ENCODE measurements around the gene RSPO3. TPM values are rescaled to one million over a fixed set of nuclear protein-coding genes. Genes with fewer than 3 reads are reported as not detected.

Gene RSPO3
- total and polyA plus RNA-seq, 2 of the 4 experiments (the other 2 are of a cell fraction), result not detected

DNA sequence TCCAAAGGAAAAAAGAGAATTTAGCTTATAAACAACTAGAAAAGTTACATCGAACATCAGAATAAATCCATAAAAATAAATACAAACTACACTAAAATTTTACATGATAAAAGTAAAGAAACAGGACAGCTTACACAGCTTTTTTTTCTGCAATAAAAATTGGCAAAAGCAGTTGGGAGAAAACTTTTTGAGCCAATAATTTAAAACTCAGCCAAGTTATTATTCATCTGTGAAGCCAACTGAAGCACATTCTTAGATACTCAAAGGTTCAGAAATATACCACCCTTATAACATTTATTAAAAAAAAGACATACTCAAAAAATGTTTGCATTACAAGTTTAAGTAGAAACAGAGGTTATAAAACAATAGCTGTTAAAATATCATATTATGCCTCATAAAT, 23.7 kb upstream of the RSPO3 start:
- no peak overlapping the region for H2AFZ ChIP-seq (replicated peaks; ENCODE audit: low read length, poor library complexity)
- CTCF ChIA-PET, result no interaction called here
- H2BK20ac ChIP-seq (ENCODE audit: low read depth, low read length), result no peak overlapping the region
- in situ Hi-C loops (cut with MboI; ENCODE audit: low sequenced_read_pairs), result no loop called here
- no peak overlapping the region for H2AK9ac ChIP-seq (replicated peaks; ENCODE audit: low read depth, low read length, poor library complexity)
- H3K9ac ChIP-seq (ENCODE audit: low read depth, low read length), result no peak overlapping the region
- no peak overlapping the region for H3K14ac ChIP-seq (replicated peaks; ENCODE audit: low read depth, low read length)
- H3K27me3 ChIP-seq (ENCODE audit: control insufficient read depth, insufficient read depth, low read length), result peaks cover 4% of the 10 kb centered on the region
- H3K4me2 ChIP-seq (ENCODE audit: low read depth, low read length), result no peak overlapping the region
- H3K9me1 ChIP-seq (ENCODE audit: insufficient read depth, low read length), result no peaks in the 10 kb centered on the region
- dilution Hi-C loops (cut with HindIII; ENCODE audit: low sequenced_read_pairs, unreplicated experiment), result no loop called here
- no peak overlapping the region for H3K23ac ChIP-seq (ENCODE audit: low read depth, low read length)
- H3K18ac ChIP-seq (ENCODE audit: low read depth, low read length), result no peak overlapping the region
- no peaks in the 10 kb centered on the region for H3K9me3 ChIP-seq (ENCODE audit: control insufficient read depth, insufficient read depth, low read length)
- no peak overlapping the region for H4K5ac ChIP-seq (ENCODE audit: low read depth, low read length)
- no peaks in the 10 kb centered on the region for H3K79me1 ChIP-seq (ENCODE audit: low read depth in 1 of 2, low read length in 2 of 2)
- no peak overlapping the region for H2BK120ac ChIP-seq (ENCODE audit: low read depth, low read length)
- no peak overlapping the region for H3K56ac ChIP-seq (ENCODE audit: extremely low read depth, insufficient read depth, low read length)
- no TSS peak for BruUV-seq (replicated peaks)
- TF ChIP-seq RFX5 (IDR thresholded peaks at IDR 0.05; ENCODE audit: low read depth, low read length), result no peak
- TF ChIP-seq CEBPB (IDR thresholded peaks at IDR 0.05; ENCODE audit: low read depth, low read length), result no peak
- no peak for TF ChIP-seq NFE2L2 (IDR thresholded peaks at IDR 0.05; ENCODE audit: low read depth, low read length)
- no peak for TF ChIP-seq SMC3 (IDR thresholded peaks at IDR 0.05; ENCODE audit: low read depth, low read length)
- TF ChIP-seq, protein P1, sequence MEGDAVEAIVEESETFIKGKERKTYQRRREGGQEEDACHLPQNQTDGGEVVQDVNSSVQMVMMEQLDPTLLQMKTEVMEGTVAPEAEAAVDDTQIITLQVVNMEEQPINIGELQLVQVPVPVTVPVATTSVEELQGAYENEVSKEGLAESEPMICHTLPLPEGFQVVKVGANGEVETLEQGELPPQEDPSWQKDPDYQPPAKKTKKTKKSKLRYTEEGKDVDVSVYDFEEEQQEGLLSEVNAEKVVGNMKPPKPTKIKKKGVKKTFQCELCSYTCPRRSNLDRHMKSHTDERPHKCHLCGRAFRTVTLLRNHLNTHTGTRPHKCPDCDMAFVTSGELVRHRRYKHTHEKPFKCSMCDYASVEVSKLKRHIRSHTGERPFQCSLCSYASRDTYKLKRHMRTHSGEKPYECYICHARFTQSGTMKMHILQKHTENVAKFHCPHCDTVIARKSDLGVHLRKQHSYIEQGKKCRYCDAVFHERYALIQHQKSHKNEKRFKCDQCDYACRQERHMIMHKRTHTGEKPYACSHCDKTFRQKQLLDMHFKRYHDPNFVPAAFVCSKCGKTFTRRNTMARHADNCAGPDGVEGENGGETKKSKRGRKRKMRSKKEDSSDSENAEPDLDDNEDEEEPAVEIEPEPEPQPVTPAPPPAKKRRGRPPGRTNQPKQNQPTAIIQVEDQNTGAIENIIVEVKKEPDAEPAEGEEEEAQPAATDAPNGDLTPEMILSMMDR (conservative IDR thresholded peaks at IDR 0.05; ENCODE audit: low read depth, low read length), result no peak
- TF ChIP-seq, protein P2, sequence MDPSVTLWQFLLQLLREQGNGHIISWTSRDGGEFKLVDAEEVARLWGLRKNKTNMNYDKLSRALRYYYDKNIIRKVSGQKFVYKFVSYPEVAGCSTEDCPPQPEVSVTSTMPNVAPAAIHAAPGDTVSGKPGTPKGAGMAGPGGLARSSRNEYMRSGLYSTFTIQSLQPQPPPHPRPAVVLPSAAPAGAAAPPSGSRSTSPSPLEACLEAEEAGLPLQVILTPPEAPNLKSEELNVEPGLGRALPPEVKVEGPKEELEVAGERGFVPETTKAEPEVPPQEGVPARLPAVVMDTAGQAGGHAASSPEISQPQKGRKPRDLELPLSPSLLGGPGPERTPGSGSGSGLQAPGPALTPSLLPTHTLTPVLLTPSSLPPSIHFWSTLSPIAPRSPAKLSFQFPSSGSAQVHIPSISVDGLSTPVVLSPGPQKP (IDR thresholded peaks at IDR 0.05; ENCODE audit: borderline replicate concordance, low read depth, low read length), result no peak
- TF ChIP-seq CHD1 (IDR thresholded peaks at IDR 0.05; ENCODE audit: low read depth, low read length), result no peak
- no peak for TF ChIP-seq BHLHE40 (IDR thresholded peaks at IDR 0.05; ENCODE audit: low read depth, low read length)
- TF ChIP-seq RCOR1 (IDR thresholded peaks at IDR 0.05; ENCODE audit: insufficient replicate concordance, low read length), result no peak
- TF ChIP-seq RAD21 (IDR thresholded peaks at IDR 0.05; ENCODE audit: low read length), result no peak
- no peak for TF ChIP-seq MXI1 (IDR thresholded peaks at IDR 0.05; ENCODE audit: borderline replicate concordance, low read depth, low read length)
- TF ChIP-seq, protein P3, sequence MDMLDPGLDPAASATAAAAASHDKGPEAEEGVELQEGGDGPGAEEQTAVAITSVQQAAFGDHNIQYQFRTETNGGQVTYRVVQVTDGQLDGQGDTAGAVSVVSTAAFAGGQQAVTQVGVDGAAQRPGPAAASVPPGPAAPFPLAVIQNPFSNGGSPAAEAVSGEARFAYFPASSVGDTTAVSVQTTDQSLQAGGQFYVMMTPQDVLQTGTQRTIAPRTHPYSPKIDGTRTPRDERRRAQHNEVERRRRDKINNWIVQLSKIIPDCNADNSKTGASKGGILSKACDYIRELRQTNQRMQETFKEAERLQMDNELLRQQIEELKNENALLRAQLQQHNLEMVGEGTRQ (IDR thresholded peaks at IDR 0.05; ENCODE audit: low read depth, low read length), result no peak
- TF ChIP-seq MAZ (IDR thresholded peaks at IDR 0.05; ENCODE audit: borderline replicate concordance, low read depth, low read length), result no peak
- no peak for TF ChIP-seq MAFK (IDR thresholded peaks at IDR 0.05; ENCODE audit: low read depth, low read length)
- H3K4me3 ChIP-seq (ENCODE audit: insufficient read depth, low read depth, low read length), result no peak overlapping the region
- H3K27ac ChIP-seq (ENCODE audit: insufficient read depth, low read length), result no peak overlapping the region
- no peak overlapping the region for H2AK5ac ChIP-seq (ENCODE audit: low read depth, low read length)
- no peaks in the 10 kb centered on the region for H3K4me1 ChIP-seq (ENCODE audit: control insufficient read depth, insufficient read depth, low read length)
- whole genome bisulfite sequencing, 2 experiments (ENCODE audit: extremely low coverage in 2 of 2, insufficient read length in 1 of 2), result no CpG with 5 or more reads among the region's 1 CpG
- H4K20me1 ChIP-seq (ENCODE audit: insufficient read depth, low read length), result no peaks in the 10 kb centered on the region
- no peak overlapping the region for H4K91ac ChIP-seq (ENCODE audit: insufficient read depth, low read depth, low read length)
- H4K8ac ChIP-seq (ENCODE audit: low read depth in 2 of 2, low read length in 2 of 2), result no peak overlapping the region
- no peak overlapping the region for H3K4ac ChIP-seq (ENCODE audit: low read depth, low read length)
- no peak overlapping the region for H2BK15ac ChIP-seq (ENCODE audit: low read depth, low read length)
- H3K36me3 ChIP-seq (ENCODE audit: control insufficient read depth, insufficient read depth, low read length), result no peaks in the 10 kb centered on the region
- POLR2A ChIA-PET (ENCODE audit: unreplicated experiment), result interaction anchor here (0.8 kb wide), 1 partner anchor 23 kb away, joined by 3 read pairs; no protein-coding TSS in a partner anchor
- ATAC-seq (ENCODE audit: low read depth), result no peak
- no peak for DNase-seq
- no peak overlapping the region for H2BK5ac ChIP-seq (ENCODE audit: low read depth, low read length, poor library complexity, severe bottlenecking)
- intact Hi-C loops (cut with micrococcal nuclease), result no loop called here

Data from IMR-90 (cell line).